Measurements from ENCODE around the gene XRN1.
A peak's percentile ranks its signal among the peaks of the same experiment; 100 is the strongest.
"Not testable (repeated sequence)": the region's sequence is repeated elsewhere in the genome, so short reads cannot be mapped to it uniquely, and the experiment has no call there.

XRN1 gene

GRCh38 chr3:142438096-142438495 lies 9.7 kb downstream of the XRN1 start:
- in situ Hi-C loops (cut with MboI; ENCODE audit: low pct_unique_long_range_greater_than_20kb, low sequenced_read_pairs); DNase-seq: not testable (repeated sequence)

DNA sequence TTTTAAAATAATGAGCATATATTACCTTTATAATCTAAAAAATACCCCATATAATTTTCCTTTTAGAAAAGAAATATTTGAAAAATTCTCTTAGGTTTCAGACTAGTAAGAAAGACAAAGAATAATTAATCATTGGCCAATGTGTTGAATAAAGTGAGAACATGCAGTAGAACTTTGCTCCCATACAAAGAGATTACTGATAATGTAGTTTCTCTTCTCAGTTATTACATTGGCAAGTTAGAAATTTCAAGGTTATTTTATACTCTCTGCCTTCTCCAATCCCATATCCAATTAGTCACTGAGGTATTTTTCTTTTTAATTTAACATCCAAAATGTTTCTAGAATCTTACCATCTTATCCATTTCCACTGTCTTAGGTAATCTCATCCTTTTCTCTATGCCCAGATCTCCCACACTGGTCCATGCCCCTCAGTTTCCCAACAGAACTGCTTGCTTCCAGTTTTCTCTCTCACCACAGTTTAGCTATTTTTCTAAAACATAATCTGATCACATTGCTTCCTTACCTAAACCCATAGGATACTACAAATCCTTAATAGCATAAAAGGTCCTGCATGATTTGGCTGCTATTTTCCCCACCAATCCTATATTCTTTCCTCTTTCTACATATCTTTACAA lies 10.8 kb downstream of the XRN1 start:
- in situ Hi-C loops (cut with MboI; ENCODE audit: low pct_unique_long_range_greater_than_20kb, low sequenced_read_pairs), result no loop called here
- DNase-seq, result no peak

GRCh38 chr3:142434503-142434902 lies 13.3 kb downstream of the XRN1 start:
- in situ Hi-C loops (cut with MboI; ENCODE audit: low pct_unique_long_range_greater_than_20kb, low sequenced_read_pairs), result no loop called here
- DNase-seq, result no peak

DNA sequence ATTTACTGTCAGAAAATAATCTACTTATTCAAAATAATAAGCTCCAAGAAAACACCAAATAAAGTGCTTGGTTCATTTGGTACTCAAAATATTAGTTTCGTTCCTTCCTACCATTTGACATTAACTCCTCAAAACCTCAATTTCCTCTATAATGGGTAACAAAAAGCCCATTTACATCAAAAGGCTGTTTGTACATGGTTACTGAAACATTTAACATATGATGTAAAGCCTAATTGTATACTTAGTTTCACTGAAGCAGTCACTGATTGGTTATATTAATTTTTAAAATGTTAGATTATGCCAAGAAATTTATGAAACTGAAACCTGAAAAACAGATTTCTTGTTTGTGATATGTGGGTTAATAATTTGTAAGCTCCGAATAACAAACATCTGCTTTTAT lies 14.7 kb downstream of the XRN1 start:
- in situ Hi-C loops (cut with MboI; ENCODE audit: low pct_unique_long_range_greater_than_20kb, low sequenced_read_pairs), result no loop called here
- no peak for DNase-seq

GRCh38 chr3:142429582-142429981 lies 18.3 kb downstream of the XRN1 start:
- no peak for DNase-seq
- in situ Hi-C loops (cut with MboI; ENCODE audit: low pct_unique_long_range_greater_than_20kb, low sequenced_read_pairs), result no loop called here

GRCh38 chr3:142424754-142425153 lies 23.1 kb downstream of the XRN1 start:
- no peak for DNase-seq
- in situ Hi-C loops (cut with MboI; ENCODE audit: low pct_unique_long_range_greater_than_20kb, low sequenced_read_pairs), result no loop called here

- DNase-seq, result no peak
- in situ Hi-C loops (cut with MboI; ENCODE audit: low pct_unique_long_range_greater_than_20kb, low sequenced_read_pairs), result no loop called here
Measured at GRCh38 chr3:142418926-142419592, 28.8 kb downstream of the XRN1 start.

DNA sequence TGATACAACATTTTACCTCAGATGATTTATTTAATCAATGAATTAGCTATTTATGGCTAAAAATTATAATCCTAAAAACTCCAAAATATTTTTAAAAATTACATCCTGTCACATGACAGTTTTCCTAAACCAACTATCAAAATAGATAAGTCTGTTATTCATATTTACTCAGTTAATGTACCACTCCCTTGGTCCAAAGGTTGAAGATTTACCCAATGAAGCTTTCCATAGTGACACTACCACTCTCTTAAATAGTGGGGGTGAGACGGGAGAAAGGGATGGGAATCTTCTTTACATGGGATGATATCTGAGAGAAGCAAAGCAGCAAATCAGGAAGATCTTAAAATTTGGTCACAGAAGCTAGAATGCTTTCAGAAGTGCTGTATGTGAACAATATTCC lies 30.5 kb downstream of the XRN1 start:
- no peak for DNase-seq
- in situ Hi-C loops (cut with MboI; ENCODE audit: low pct_unique_long_range_greater_than_20kb, low sequenced_read_pairs), result no loop called here

DNA sequence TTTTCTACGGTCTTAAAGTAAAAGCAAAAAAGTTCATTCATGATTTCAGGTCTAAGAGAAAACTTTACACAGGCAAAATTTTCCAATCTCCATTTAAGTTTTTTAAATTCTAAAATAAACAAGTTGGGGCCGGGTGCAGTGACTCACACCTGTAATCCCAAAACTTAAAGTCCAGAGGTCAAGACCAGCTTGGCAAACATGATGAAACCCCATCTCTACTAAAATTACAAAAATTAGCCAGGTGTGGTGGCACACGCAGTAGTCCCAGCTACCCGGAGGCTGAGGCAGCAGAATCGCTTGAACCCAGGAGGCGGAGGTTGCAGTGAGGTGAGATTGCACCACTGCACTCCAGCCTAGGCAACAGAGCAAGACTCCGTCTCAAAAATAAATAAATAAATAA lies 47.3 kb downstream of the XRN1 start:
- DNase-seq; in situ Hi-C loops (cut with MboI; ENCODE audit: low pct_unique_long_range_greater_than_20kb, low sequenced_read_pairs): not testable (repeated sequence)

GRCh38 chr3:142394921-142395622 lies 52.8 kb downstream of the XRN1 start:
- no peak for DNase-seq
- in situ Hi-C loops (cut with MboI; ENCODE audit: low pct_unique_long_range_greater_than_20kb, low sequenced_read_pairs), result no loop called here

DNA sequence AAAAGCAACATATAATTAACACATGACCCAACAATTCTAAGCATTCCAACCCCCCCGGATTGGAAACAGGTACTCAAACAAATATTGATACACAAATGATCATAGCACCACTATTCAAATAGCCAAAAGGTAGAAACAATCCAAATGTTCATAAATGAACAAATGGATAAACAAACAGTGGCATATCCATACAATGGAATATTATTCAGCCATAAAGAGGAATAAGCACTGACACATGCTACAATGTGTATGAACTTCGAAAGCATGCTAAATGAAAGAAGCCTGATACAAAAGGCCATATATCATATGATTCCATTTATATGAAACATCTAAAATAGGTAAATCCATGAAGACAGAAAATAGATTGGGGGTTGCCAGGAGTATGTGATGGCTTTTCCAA lies 62.8 kb downstream of the XRN1 start:
- in situ Hi-C loops (cut with MboI; ENCODE audit: low pct_unique_long_range_greater_than_20kb, low sequenced_read_pairs), result no loop called here
- no peak for DNase-seq

- DNase-seq, result no peak
- in situ Hi-C loops (cut with MboI; ENCODE audit: low pct_unique_long_range_greater_than_20kb, low sequenced_read_pairs), result no loop called here
Measured at GRCh38 chr3:142374687-142375086, 73.2 kb downstream of the XRN1 start.

- in situ Hi-C loops (cut with MboI; ENCODE audit: low pct_unique_long_range_greater_than_20kb, low sequenced_read_pairs); DNase-seq: not testable (repeated sequence)
Measured at GRCh38 chr3:142369576-142369975, 78.3 kb downstream of the XRN1 start.

DNA sequence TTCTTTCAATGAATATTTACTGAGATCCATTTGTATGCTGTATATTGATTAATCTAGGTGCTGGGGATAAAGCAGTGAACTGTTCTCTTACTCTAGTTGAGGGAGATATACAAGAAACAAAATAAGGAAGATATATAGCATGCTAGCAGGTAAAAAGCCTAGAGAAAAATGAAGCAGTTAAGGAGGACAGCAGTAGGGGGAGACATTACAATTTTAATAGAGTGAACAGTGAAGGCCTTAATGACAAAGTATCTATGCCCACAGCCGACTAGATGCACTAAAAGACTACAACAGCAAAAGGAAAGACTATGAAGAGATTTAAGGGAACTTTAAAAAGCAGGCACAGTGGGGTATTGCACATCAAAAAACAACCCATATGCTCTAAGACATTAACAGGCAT lies 81.4 kb downstream of the XRN1 start:
- in situ Hi-C loops (cut with MboI; ENCODE audit: low pct_unique_long_range_greater_than_20kb, low sequenced_read_pairs), result no loop called here
- DNase-seq, result peak; percentile 45

GRCh38 chr3:142363936-142364467 lies 83.8 kb downstream of the XRN1 start:
- no peak for DNase-seq
- in situ Hi-C loops (cut with MboI; ENCODE audit: low pct_unique_long_range_greater_than_20kb, low sequenced_read_pairs), result no loop called here

DNA sequence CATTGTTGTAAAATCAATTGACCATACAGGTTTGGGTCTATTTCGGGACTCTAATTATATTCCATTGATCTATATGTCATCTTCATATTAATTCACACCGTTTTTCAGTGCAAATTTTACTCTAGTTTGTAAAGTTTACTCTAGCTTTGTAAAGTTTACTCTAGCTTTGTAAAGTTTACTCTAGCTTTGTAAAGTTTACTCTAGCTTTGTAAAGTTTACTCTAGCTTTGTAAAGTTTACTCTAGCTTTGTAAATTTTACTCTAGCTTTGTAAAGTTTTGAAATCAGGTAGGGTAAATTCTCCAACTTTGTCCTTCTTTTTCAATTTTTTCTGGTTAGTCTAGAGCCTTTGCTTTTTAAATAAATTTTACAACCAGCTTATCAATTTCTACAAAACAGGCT lies 84.4 kb downstream of the XRN1 start:
- DNase-seq; in situ Hi-C loops (cut with MboI; ENCODE audit: low pct_unique_long_range_greater_than_20kb, low sequenced_read_pairs): not testable (repeated sequence)

GRCh38 chr3:142359367-142359766 lies 88.5 kb downstream of the XRN1 start:
- no peak for DNase-seq
- in situ Hi-C loops (cut with MboI; ENCODE audit: low pct_unique_long_range_greater_than_20kb, low sequenced_read_pairs), result no loop called here

GRCh38 chr3:142356818-142357217 lies 91.0 kb downstream of the XRN1 start:
- in situ Hi-C loops (cut with MboI; ENCODE audit: low pct_unique_long_range_greater_than_20kb, low sequenced_read_pairs), result no loop called here
- no peak for DNase-seq

- in situ Hi-C loops (cut with MboI; ENCODE audit: low pct_unique_long_range_greater_than_20kb, low sequenced_read_pairs), result no loop called here
- DNase-seq, result no peak
Measured at GRCh38 chr3:142355692-142356091, 92.1 kb downstream of the XRN1 start.

- DNase-seq, result no peak
- in situ Hi-C loops (cut with MboI; ENCODE audit: low pct_unique_long_range_greater_than_20kb, low sequenced_read_pairs), result no loop called here
Measured at GRCh38 chr3:142354076-142354475, 93.8 kb downstream of the XRN1 start.
